ENCODE data around the gene SAMMSON. TPM values are rescaled to one million over a fixed set of nuclear protein-coding genes. Genes with fewer than 3 reads are reported as not detected.

The SAMMSON gene
- not detected for total RNA-seq

GRCh38 chr3:69999140-70000027 is at the start of gene SAMMSON:
Gene SAMMSON (plus strand): TSS chr3:69999733.

